ENCODE measurements around the gene FLVCR2. TPM values are rescaled to one million over a fixed set of nuclear protein-coding genes. Genes with fewer than 3 reads are reported as not detected.
A peak's percentile ranks its signal among the peaks of the same experiment; 100 is the strongest.

Gene FLVCR2
- total RNA-seq, 2 experiments from 2014 or later = 0.71 to 2.3 TPM

DNA sequence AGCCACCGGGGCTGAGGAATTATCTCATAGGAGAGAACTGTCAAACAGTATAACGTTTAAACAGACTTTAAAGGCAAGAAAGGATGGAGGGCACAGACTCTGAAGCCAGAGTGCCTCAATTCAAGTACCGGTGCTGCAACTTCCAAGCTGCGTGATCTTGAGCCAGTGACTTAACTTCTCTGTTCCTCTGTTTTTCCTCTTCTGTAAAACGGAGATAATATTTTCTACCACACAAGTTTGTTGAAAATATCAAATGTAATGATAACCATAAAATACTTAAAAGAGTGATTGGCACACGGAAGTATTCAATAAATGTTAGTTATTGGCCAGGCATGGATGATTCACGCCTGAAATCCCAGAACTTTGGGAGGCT lies 38.0 kb upstream of the FLVCR2 start:
- H3K4me3 ChIP-seq (ENCODE audit: low read length) = no peak overlapping the region
- CTCF ChIA-PET = interaction anchor here (0.8 to 2.9 kb wide), 4 partner anchors 14 to 52 kb away, joined by 3 to 10 read pairs (median 5); partner anchors contain the start of gene BATF
- POLR2A ChIA-PET = interaction anchor here (1.0 to 3.8 kb wide), 5 partner anchors 12 to 26 kb away, joined by 4 to 49 read pairs (median 18); partner anchors contain the start of gene BATF
- peak overlapping the region; percentile 26 for H3K4me3 Mint-ChIP-seq
- no peaks in the 10 kb centered on the region for H3K27me3 Mint-ChIP-seq
- ATAC-seq (ENCODE audit: poor library complexity) = no peak
- intact Hi-C loops (cut with DNase I, micrococcal nuclease) = no loop called here
- TF ChIP-seq, protein P1, sequence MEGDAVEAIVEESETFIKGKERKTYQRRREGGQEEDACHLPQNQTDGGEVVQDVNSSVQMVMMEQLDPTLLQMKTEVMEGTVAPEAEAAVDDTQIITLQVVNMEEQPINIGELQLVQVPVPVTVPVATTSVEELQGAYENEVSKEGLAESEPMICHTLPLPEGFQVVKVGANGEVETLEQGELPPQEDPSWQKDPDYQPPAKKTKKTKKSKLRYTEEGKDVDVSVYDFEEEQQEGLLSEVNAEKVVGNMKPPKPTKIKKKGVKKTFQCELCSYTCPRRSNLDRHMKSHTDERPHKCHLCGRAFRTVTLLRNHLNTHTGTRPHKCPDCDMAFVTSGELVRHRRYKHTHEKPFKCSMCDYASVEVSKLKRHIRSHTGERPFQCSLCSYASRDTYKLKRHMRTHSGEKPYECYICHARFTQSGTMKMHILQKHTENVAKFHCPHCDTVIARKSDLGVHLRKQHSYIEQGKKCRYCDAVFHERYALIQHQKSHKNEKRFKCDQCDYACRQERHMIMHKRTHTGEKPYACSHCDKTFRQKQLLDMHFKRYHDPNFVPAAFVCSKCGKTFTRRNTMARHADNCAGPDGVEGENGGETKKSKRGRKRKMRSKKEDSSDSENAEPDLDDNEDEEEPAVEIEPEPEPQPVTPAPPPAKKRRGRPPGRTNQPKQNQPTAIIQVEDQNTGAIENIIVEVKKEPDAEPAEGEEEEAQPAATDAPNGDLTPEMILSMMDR (IDR thresholded peaks at IDR 0.05) = no peak
- H3K4me1 Mint-ChIP-seq (ENCODE audit: low read depth) = peaks cover 78% of the 10 kb centered on the region
- peak overlapping the region; percentile 97 for H3K27ac Mint-ChIP-seq
- DNase-seq = no peak
- H3K9me3 Mint-ChIP-seq = no peaks in the 10 kb centered on the region
- no peaks in the 10 kb centered on the region for H3K9me3 ChIP-seq (ENCODE audit: control insufficient read depth in 1 of 2, insufficient read depth in 1 of 2, low read length in 2 of 2)
- H3K36me3 ChIP-seq (ENCODE audit: insufficient read depth, low read length) = peaks cover 8% of the 10 kb centered on the region
- H3K4me1 ChIP-seq (ENCODE audit: insufficient read depth, low read length) = peaks cover 74% of the 10 kb centered on the region
- peaks cover 29% of the 10 kb centered on the region for H3K36me3 Mint-ChIP-seq (ENCODE audit: low read depth)
- H3K27ac ChIP-seq (ENCODE audit: low read depth in 1 of 2, low read length in 2 of 2) = peak overlapping the region; percentile 76 to 87
- H3K27me3 ChIP-seq (ENCODE audit: control insufficient read depth in 1 of 2, insufficient read depth in 2 of 2, low read length in 2 of 2) = no peaks in the 10 kb centered on the region

DNA sequence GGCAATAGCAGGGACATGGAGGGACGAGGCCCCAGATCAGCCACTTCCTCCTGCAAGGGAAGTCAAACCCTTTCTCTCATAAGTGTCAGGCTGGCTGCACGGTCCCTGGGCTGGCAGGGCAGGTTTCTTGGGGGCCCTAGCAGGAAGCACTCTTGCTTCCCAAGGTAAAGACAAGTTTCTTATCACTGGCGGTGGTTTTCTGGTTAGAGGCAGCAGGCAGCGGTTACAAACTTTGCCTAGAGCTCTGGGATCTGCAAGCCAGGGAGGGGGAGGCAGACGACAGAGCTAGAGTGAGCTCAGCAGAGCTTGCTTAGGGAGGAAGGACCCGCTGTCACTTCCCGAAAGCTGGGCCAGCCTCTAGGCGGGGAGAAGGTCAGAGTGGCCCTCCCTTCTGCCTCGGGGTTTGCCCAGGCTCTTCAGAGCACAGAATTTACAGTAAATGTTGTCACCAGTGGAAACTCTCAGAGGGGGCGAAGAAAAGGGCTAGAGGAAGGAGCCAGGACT lies 35.8 kb upstream of the FLVCR2 start:
- ChIA-PET POLR2A (interaction anchor here (0.7 to 3.8 kb wide), 8 partner anchors 8 to 35 kb away, joined by 3 to 49 read pairs (median 3); partner anchors contain the start of gene BATF), CTCF (interaction anchor here (1.1 to 1.9 kb wide), 6 partner anchors 18 to 54 kb away, joined by 3 to 6 read pairs (median 4); partner anchors contain the start of gene FLVCR2)
- Mint-ChIP-seq H3K4me3 (peak overlapping the region; percentile 84), H3K4me1 (ENCODE audit: low read depth) (peaks cover 65% of the 10 kb centered on the region), H3K27me3 (no peaks in the 10 kb centered on the region), H3K9me3 (no peaks in the 10 kb centered on the region), H3K27ac (peak overlapping the region; percentile 97), H3K36me3 (ENCODE audit: low read depth) (peaks cover 29% of the 10 kb centered on the region)
- Histone ChIP-seq H3K27me3 (ENCODE audit: control insufficient read depth in 1 of 2, insufficient read depth in 2 of 2, low read length in 2 of 2) (no peaks in the 10 kb centered on the region), H3K4me1 (ENCODE audit: insufficient read depth, low read length) (peaks cover 82% of the 10 kb centered on the region), H3K36me3 (ENCODE audit: insufficient read depth, low read length) (peaks cover 19% of the 10 kb centered on the region), H3K4me3 (ENCODE audit: low read length) (peak overlapping the region; percentile 28), H3K9me3 (ENCODE audit: control insufficient read depth in 1 of 2, insufficient read depth in 1 of 2, low read length in 2 of 2) (no peaks in the 10 kb centered on the region), H3K27ac (ENCODE audit: low read depth in 1 of 2, low read length in 2 of 2) (peak overlapping the region; percentile 84 to 87)
- peak; percentile 88 for ATAC-seq (ENCODE audit: poor library complexity)
- intact Hi-C loops (cut with DNase I, micrococcal nuclease) = loop anchor here (1.0 to 2.0 kb wide), 2 partner anchors 18 to 20 kb away; partner anchors contain the start of gene BATF (in 1 of the 2)
- peak; percentile 49 to 92 (median 71) for DNase-seq
- TF ChIP-seq, protein P1 (IDR thresholded peaks at IDR 0.05) = no peak

DNA sequence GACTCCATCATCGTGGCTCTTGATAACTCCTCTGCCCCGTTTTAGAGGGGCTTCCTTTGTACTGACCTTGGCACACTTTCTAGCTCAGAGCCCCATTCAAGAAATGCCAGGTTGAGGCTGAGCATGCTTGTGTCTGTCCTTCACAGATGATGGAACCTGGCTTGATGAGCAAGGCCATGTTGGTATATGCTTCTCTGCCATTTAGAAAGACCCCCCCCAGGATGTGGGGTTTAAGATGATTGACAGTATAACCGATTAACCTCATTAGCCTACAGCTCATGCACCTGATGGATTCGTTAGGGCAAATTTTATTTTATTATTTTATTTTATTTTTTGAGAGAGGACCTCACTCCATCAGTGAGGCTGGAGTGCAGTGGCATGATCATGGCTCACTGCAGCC lies 35.2 kb upstream of the FLVCR2 start:
- peaks cover 77% of the 10 kb centered on the region for H3K4me1 ChIP-seq (ENCODE audit: insufficient read depth, low read length)
- no peaks in the 10 kb centered on the region for H3K27me3 Mint-ChIP-seq

More for the DNA sequence above, 35.2 kb upstream of the FLVCR2 start:
- Mint-ChIP-seq H3K27ac (peak overlapping the region; percentile 97), H3K9me3 (no peaks in the 10 kb centered on the region), H3K36me3 (ENCODE audit: low read depth) (peaks cover 35% of the 10 kb centered on the region), H3K4me3 (peak overlapping the region; percentile 84), H3K4me1 (ENCODE audit: low read depth) (peaks cover 62% of the 10 kb centered on the region)
- intact Hi-C loops (cut with DNase I, micrococcal nuclease) = loop anchor here in 1 of 2 experiments (2.0 kb wide), 1 partner anchor 18 kb away; no protein-coding TSS in a partner anchor
- no peaks in the 10 kb centered on the region for H3K9me3 ChIP-seq (ENCODE audit: control insufficient read depth in 1 of 2, insufficient read depth in 1 of 2, low read length in 2 of 2)
- TF ChIP-seq, protein P1 (IDR thresholded peaks at IDR 0.05) = no peak
- H3K27me3 ChIP-seq (ENCODE audit: control insufficient read depth in 1 of 2, insufficient read depth in 2 of 2, low read length in 2 of 2) = no peaks in the 10 kb centered on the region
- peak overlapping the region; percentile 84 to 87 for H3K27ac ChIP-seq (ENCODE audit: low read depth in 1 of 2, low read length in 2 of 2)
- DNase-seq (peak in 5 of 14 experiments; percentile 12 to 75 (median 58)), ATAC-seq (ENCODE audit: poor library complexity) (peak; percentile 23)
- H3K4me3 ChIP-seq (ENCODE audit: low read length) = peak overlapping the region; percentile 28
- peaks cover 22% of the 10 kb centered on the region for H3K36me3 ChIP-seq (ENCODE audit: insufficient read depth, low read length)
- POLR2A ChIA-PET = interaction anchor here (0.7 to 3.8 kb wide), 8 partner anchors 8 to 34 kb away, joined by 3 to 49 read pairs (median 3); partner anchors contain the start of gene BATF
- CTCF ChIA-PET = interaction anchor here (1.1 to 1.9 kb wide), 5 partner anchors 18 to 54 kb away, joined by 3 to 6 read pairs (median 4); partner anchors contain the start of gene FLVCR2
